CD14-positive monocyte (primary cell): ENCODE results near the gene BTN3A1. TPM values are rescaled to one million over a fixed set of nuclear protein-coding genes. Genes with fewer than 3 reads are reported as not detected.
"Not testable (repeated sequence)": the region's sequence is repeated elsewhere in the genome, so short reads cannot be mapped to it uniquely, and the experiment has no call there.

Experiments used
- DNase-seq, 3 donors: peaks; one replicate each; pipeline ENCODE4 v3.0.0-alpha.2; 2011 to 2022
- H2AFZ ChIP-seq: 2 replicates; pipeline ENCODE4 v1.6.0; 2012; ENCODE audit warnings: mild to moderate bottlenecking, low read depth, low read length, inconsistent platforms; ENCODE audit not compliant: insufficient read depth, poor library complexity, severe bottlenecking
- H3K27ac ChIP-seq, 2 donors: 1 replicate in 1 of 2; 2 replicates in 1 of 2; pipeline ENCODE4 v1.5.1; 2012 to 2013; ENCODE audit warnings: low read length in 2 of 2, control low read depth in 1 of 2, inconsistent platforms in 1 of 2, low read depth in 1 of 2, mild to moderate bottlenecking in 1 of 2
- H3K27me3 ChIP-seq, 2 donors: one replicate each; pipeline versions ENCODE4 v1.6.0 to v1.6.1; 2011 to 2013; ENCODE audit warnings: low read length in 2 of 2; ENCODE audit not compliant: control insufficient read depth in 2 of 2, insufficient read depth in 2 of 2
- H3K36me3 ChIP-seq, 2 donors: replicated peaks in 1 of 2; 1 replicate in 1 of 2; 2 replicates in 1 of 2; pipeline versions ENCODE4 v1.5.1 to v1.6.1; 2012 to 2013; ENCODE audit warnings: low read length in 2 of 2, control low read depth in 1 of 2, inconsistent platforms in 1 of 2, mild to moderate bottlenecking in 1 of 2; ENCODE audit not compliant: insufficient read depth in 2 of 2, control insufficient read depth in 1 of 2
- H3K4me1 ChIP-seq, 2 donors: 1 replicate in 1 of 2; 2 replicates in 1 of 2; pipeline versions ENCODE4 v1.5.1 to v1.6.1; 2012 to 2013; ENCODE audit warnings: low read length in 2 of 2, control low read depth in 1 of 2, inconsistent platforms in 1 of 2, mild to moderate bottlenecking in 1 of 2, moderate library complexity in 1 of 2; ENCODE audit not compliant: insufficient read depth in 2 of 2, control insufficient read depth in 1 of 2
- H3K4me2 ChIP-seq: replicated peaks from 2 replicates; pipeline ENCODE3; 2012; ENCODE audit warnings: low read length, moderate library complexity, mild to moderate bottlenecking; ENCODE audit not compliant: poor library complexity, severe bottlenecking; ENCODE audit errors: extremely low read depth
- H3K4me3 ChIP-seq, 3 experiments: fragments of 200-600 bp in 1 of 3; sonication (generic) in 1 of 3; replicated peaks in 1 of 3; 1 replicate in 2 of 3; 2 replicates in 1 of 3; pipeline ENCODE4 v1.5.1; 2011 to 2013; ENCODE audit warnings: low read length in 3 of 3, mild to moderate bottlenecking in 3 of 3, control low read depth in 2 of 3, low read depth in 2 of 3, inconsistent platforms in 1 of 3, moderate library complexity in 1 of 3
- H3K79me2 ChIP-seq: 2 replicates; pipeline ENCODE4 v1.6.0; 2012; ENCODE audit warnings: mild to moderate bottlenecking, control low read depth, inconsistent platforms, low read length, moderate library complexity; ENCODE audit not compliant: insufficient read depth
- H3K9ac ChIP-seq: 2 replicates; pipeline ENCODE4 v1.6.0; 2017; ENCODE audit warnings: low read length, mild to moderate bottlenecking; ENCODE audit not compliant: insufficient read depth, poor library complexity, severe bottlenecking
- H3K9me3 ChIP-seq, 2 donors: replicated peaks in 1 of 2; 1 replicate in 1 of 2; 2 replicates in 1 of 2; pipeline versions ENCODE4 v1.5.1 to v1.6.1; 2012 to 2013; ENCODE audit warnings: low read length in 2 of 2, control low read depth in 1 of 2; ENCODE audit not compliant: control insufficient read depth in 1 of 2, insufficient read depth in 1 of 2
- H4K20me1 ChIP-seq: 2 replicates; pipeline ENCODE4 v1.6.0; 2012; ENCODE audit warnings: mild to moderate bottlenecking, low read length, control low read depth, moderate library complexity; ENCODE audit not compliant: insufficient read depth
- H3K27ac Mint-ChIP-seq, 7 donors: one replicate each; pipeline ENCODE4 v1.8.0; 2020; ENCODE audit warnings: mild to moderate bottlenecking in 7 of 7, mixed read lengths in 7 of 7, moderate library complexity in 6 of 7, inconsistent platforms in 2 of 7
- H3K27me3 Mint-ChIP-seq, 3 donors: one replicate each; pipeline ENCODE4 v1.8.0; 2021 to 2022; ENCODE audit warnings: low read depth in 3 of 3, mild to moderate bottlenecking in 3 of 3, mixed read lengths in 3 of 3, moderate library complexity in 3 of 3, inconsistent platforms in 1 of 3
- H3K36me3 Mint-ChIP-seq, 2 donors: one replicate each; pipeline ENCODE4 v1.8.0; 2020; ENCODE audit warnings: mixed read lengths in 2 of 2, inconsistent platforms in 1 of 2, mild to moderate bottlenecking in 1 of 2
- H3K4me1 Mint-ChIP-seq: one replicate; pipeline ENCODE4 v1.8.0; 2020; ENCODE audit warnings: mild to moderate bottlenecking, mixed read lengths
- H3K4me3 Mint-ChIP-seq, 2 donors: one replicate each; pipeline ENCODE4 v1.8.0; 2020; ENCODE audit warnings: mild to moderate bottlenecking in 2 of 2, mixed read lengths in 2 of 2, moderate library complexity in 1 of 2
- H3K9me3 Mint-ChIP-seq, 7 donors: one replicate each; pipeline ENCODE4 v1.8.0; 2020 to 2022; ENCODE audit warnings: mixed read lengths in 7 of 7, mild to moderate bottlenecking in 6 of 7, moderate library complexity in 6 of 7, inconsistent platforms in 2 of 7
- CTCF ChIP-seq: fragments of 200-600 bp; IDR thresholded peaks from one replicate; pipeline ENCODE4 v1.8.0; 2022; ENCODE audit warnings: antibody characterized with exemption, mild to moderate bottlenecking
- WGBS: methylation state at CpG from one replicate; pipeline ENCODE4 v1.1.5; 2013; ENCODE audit warnings: missing lambda C conversion rate; ENCODE audit not compliant: insufficient coverage; 5-methylcytosine and 5-hydroxymethylcytosine counted together
- intact Hi-C, 2 donors: fragments of 100-400 bp; cut with micrococcal nuclease; formaldehyde crosslinking; loops; one replicate each; pipeline versions ENCODE4 v1.15.0 to v1.15.1; 2023
- polyA plus RNA-seq, 3 donors: library from polyadenylated mRNA; depleted of rRNA in 1 of 3; unstranded in 2 of 3; stranded (reverse) in 1 of 3; fragments of 300-500 nt in 2 of 3; fragments of >200 nt in 1 of 3; fragmentation: Illumina TruSeq in 2 of 3; gene quantifications; 1 replicate in 2 of 3; 2 replicates in 1 of 3; pipeline ENCODE4 v1.2.3, GENCODE V29; 2012 to 2021

Gene BTN3A1
- polyA plus RNA-seq, 3 donors: 19.7 to 114 (median 25.1) TPM

- peaks cover 0 to 2% (median 0%) of the 10 kb centered on the region in 7 donors for H3K9me3 Mint-ChIP-seq
- no peak for TF ChIP-seq CTCF
- Histone ChIP-seq H3K36me3 (peaks cover 41 to 51% of the 10 kb centered on the region in 2 donors), H3K9me3 (no peaks in the 10 kb centered on the region), H3K9ac (no peak overlapping the region), H3K4me3 (peak overlapping the region in 2 of 3 experiments; percentile 96 to 99), H3K79me2 (peaks cover 63% of the 10 kb centered on the region), H3K27ac (peak overlapping the region in 1 of 2 donors; percentile 65), H3K4me1 (peaks cover 42 to 54% of the 10 kb centered on the region in 2 donors), H2AFZ (no peak overlapping the region), H3K27me3 (no peaks in the 10 kb centered on the region), H4K20me1 (peaks cover 51% of the 10 kb centered on the region), H3K4me2 (peak overlapping the region; percentile 71)
- H3K4me3 Mint-ChIP-seq: peak overlapping the region; percentile 5 to 77
- peaks cover 78% of the 10 kb centered on the region for H3K4me1 Mint-ChIP-seq
- peaks cover 0 to 5% (median 0%) of the 10 kb centered on the region in 3 donors for H3K27me3 Mint-ChIP-seq
- DNase-seq: peak; percentile 42 to 87 (median 48)
- peak overlapping the region; percentile 38 to 99 (median 75) for H3K27ac Mint-ChIP-seq
- peaks cover 44 to 56% of the 10 kb centered on the region in 2 donors for H3K36me3 Mint-ChIP-seq
- intact Hi-C loops: no loop called here
- WGBS: 91% methylated on average over 11 of the region's 16 CpGs
Observed at GRCh38 chr6:26459023-26459810, 57.1 kb downstream of the BTN3A1 start.

- H3K9me3 Mint-ChIP-seq, H3K27me3 Mint-ChIP-seq, H3K9ac ChIP-seq, H2AFZ ChIP-seq, H3K27me3 ChIP-seq, H3K9me3 ChIP-seq, DNase-seq, intact Hi-C loops: not testable (repeated sequence)
- Histone ChIP-seq H3K4me1 (peaks cover 34 to 50% of the 10 kb centered on the region in 2 donors), H3K79me2 (peaks cover 76% of the 10 kb centered on the region), H4K20me1 (peaks cover 69% of the 10 kb centered on the region), H3K27ac (peak overlapping the region in 1 of 2 donors; percentile 65), H3K36me3 (peaks cover 62 to 72% of the 10 kb centered on the region in 2 donors), H3K4me3 (peak overlapping the region in 1 of 3 experiments; percentile 96), H3K4me2 (peak overlapping the region; percentile 36)
- Mint-ChIP-seq H3K4me3 (peak overlapping the region in 1 of 2 donors; percentile 52), H3K36me3 (peaks cover 65 to 73% of the 10 kb centered on the region in 2 donors), H3K27ac (peak overlapping the region in 2 of 7 donors; percentile 25 to 41), H3K4me1 (peaks cover 76% of the 10 kb centered on the region)
- WGBS: no CpG with 5 or more reads among the region's 5 CpGs
Observed at GRCh38 chr6:26461353-26461752, 59.3 kb downstream of the BTN3A1 start.
